Tibial nerve (tissue), 4 donors: Measurements from ENCODE around the gene MRPL3. TPM values are rescaled to one million over a fixed set of nuclear protein-coding genes. Genes with fewer than 3 reads are reported as not detected.
A peak's percentile ranks its signal among the peaks of the same experiment; 100 is the strongest.

Experiments used
- DNase-seq, 2 donors: peaks; one replicate each; pipeline ENCODE4 v3.0.0-alpha.2; 2019; ENCODE audit warnings: low spot score in 2 of 2
- H3K27ac ChIP-seq, 4 donors: fragments of 200-600 bp; sonication (generic) in 3 of 4; one replicate each; pipeline ENCODE4 v1.5.1; 2017 to 2019; ENCODE audit warnings: mild to moderate bottlenecking in 1 of 4
- H3K27me3 ChIP-seq, 2 donors: fragments of 200-600 bp; sonication (generic) in 1 of 2; one replicate each; pipeline versions ENCODE4 v1.5.1 to v1.6.0; 2017 to 2019
- H3K36me3 ChIP-seq, 3 donors: fragments of 200-600 bp; sonication (generic); one replicate each; pipeline ENCODE4 v1.5.1; 2018 to 2019
- H3K4me1 ChIP-seq, 4 donors: fragments of 200-600 bp; sonication (generic) in 3 of 4; one replicate each; pipeline ENCODE4 v1.5.1; 2017 to 2019
- H3K4me3 ChIP-seq, 4 donors: fragments of 200-600 bp; sonication (generic) in 3 of 4; one replicate each; pipeline ENCODE4 v1.5.1; 2017 to 2019; ENCODE audit warnings: mild to moderate bottlenecking in 1 of 4, moderate library complexity in 1 of 4
- H3K9me3 ChIP-seq, 4 donors: fragments of 200-600 bp; sonication (generic) in 3 of 4; one replicate each; pipeline ENCODE4 v1.5.1; 2017 to 2019
- CTCF ChIP-seq, 5 experiments: fragments of 200-600 bp in 3 of 5; fragments of 450-650 bp in 2 of 5; sonication (generic) in 3 of 5; IDR thresholded peaks; one replicate each; pipeline ENCODE4 v1.5.1; 2016 to 2019; ENCODE audit warnings: antibody characterized with exemption in 5 of 5, mild to moderate bottlenecking in 3 of 5, moderate library complexity in 2 of 5
- EP300 ChIP-seq, 2 donors: sonication (generic); formaldehyde crosslinking; IDR thresholded peaks; one replicate each; pipeline ENCODE4 v1.6.1; 2017; ENCODE audit warnings: antibody characterized with exemption in 2 of 2, mild to moderate bottlenecking in 1 of 2
- POLR2A ChIP-seq, 2 donors: fragments of 450-650 bp; IDR thresholded peaks; one replicate each; pipeline ENCODE4 v1.6.1; 2017; ENCODE audit warnings: antibody characterized with exemption in 2 of 2, mild to moderate bottlenecking in 2 of 2, moderate library complexity in 2 of 2
- WGBS, 2 donors: methylation state at CpG; one replicate each; pipeline ENCODE4 v1.1.5; 2018; 5-methylcytosine and 5-hydroxymethylcytosine counted together
- total RNA-seq, 4 donors: library from RNA; depleted of rRNA; stranded (reverse); fragments of >200 nt; gene quantifications; one replicate each; pipeline ENCODE4 v1.1.0, GENCODE V29; 2016

The MRPL3 gene
- total RNA-seq, 4 donors from 2014 or later = 56.5 to 95.4 (median 68.8) TPM

- Histone ChIP-seq H3K9me3 (peaks cover 0 to 6% (median 0%) of the 10 kb centered on the region in 4 donors), H3K36me3 (no peaks in the 10 kb centered on the region), H3K27ac (no peak overlapping the region), H3K27me3 (peaks cover 0 to 2% of the 10 kb centered on the region in 2 donors), H3K4me3 (no peak overlapping the region), H3K4me1 (no peaks in the 10 kb centered on the region)
- TF ChIP-seq POLR2A (IDR thresholded peaks at IDR 0.05) (no peak), CTCF (IDR thresholded peaks at IDR 0.05) (no peak), EP300 (IDR thresholded peaks at IDR 0.05) (no peak)
- DNase-seq = no peak
Observed at GRCh38 chr3:131532645-131533044, 29.9 kb upstream of the MRPL3 start.

- TF ChIP-seq POLR2A (IDR thresholded peaks at IDR 0.05) = no peak
- no peak for TF ChIP-seq CTCF (IDR thresholded peaks at IDR 0.05)
- no peak for TF ChIP-seq EP300 (IDR thresholded peaks at IDR 0.05)
- Histone ChIP-seq H3K36me3 (no peaks in the 10 kb centered on the region), H3K27ac (no peak overlapping the region), H3K27me3 (peaks cover 0 to 18% of the 10 kb centered on the region in 2 donors), H3K9me3 (peaks cover 0 to 6% (median 0%) of the 10 kb centered on the region in 4 donors), H3K4me3 (no peak overlapping the region), H3K4me1 (peaks cover 0 to 5% (median 0%) of the 10 kb centered on the region in 4 donors)
- DNase-seq = no peak
- 63 to 85% methylated on average over 1 of the region's 1 CpG for WGBS, 2 donors
Observed at GRCh38 chr3:131530843-131531242, 28.1 kb upstream of the MRPL3 start.

DNA sequence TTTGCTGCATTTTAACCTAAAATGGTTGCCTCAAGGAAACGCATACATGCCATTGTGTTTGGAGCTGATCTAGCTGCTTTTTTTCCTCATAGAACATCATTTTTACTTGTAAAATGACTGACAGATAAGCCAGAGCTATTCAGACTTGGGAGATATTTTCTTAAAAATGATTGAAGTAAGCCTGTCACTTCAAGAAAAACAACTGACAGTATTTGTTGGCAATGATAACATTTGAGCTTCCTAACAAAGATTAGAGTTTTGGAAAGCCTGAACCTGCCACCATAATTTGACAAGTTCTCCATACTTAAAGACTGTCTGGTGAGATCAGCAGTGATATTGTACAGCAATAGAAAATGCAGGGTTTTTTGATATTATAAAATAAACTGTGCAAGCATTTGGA, 27.6 kb upstream of the MRPL3 start:
- peaks cover 0 to 18% of the 10 kb centered on the region in 2 donors for H3K27me3 ChIP-seq
- H3K9me3 ChIP-seq = peaks cover 0 to 6% (median 0%) of the 10 kb centered on the region in 4 donors
- WGBS, 2 donors = 86 to 88% methylated on average over 1 of the region's 1 CpG
- no peak for DNase-seq
- peaks cover 0 to 5% (median 0%) of the 10 kb centered on the region in 4 donors for H3K4me1 ChIP-seq
- H3K27ac ChIP-seq = no peak overlapping the region
- TF ChIP-seq EP300 (IDR thresholded peaks at IDR 0.05) (no peak), CTCF (IDR thresholded peaks at IDR 0.05) (no peak), POLR2A (IDR thresholded peaks at IDR 0.05) (no peak)
- no peaks in the 10 kb centered on the region for H3K36me3 ChIP-seq
- H3K4me3 ChIP-seq = no peak overlapping the region

- Histone ChIP-seq H3K27ac (no peak overlapping the region), H3K4me3 (peak overlapping the region in 1 of 4 donors; percentile 37), H3K27me3 (peaks cover 0 to 18% of the 10 kb centered on the region in 2 donors), H3K36me3 (no peaks in the 10 kb centered on the region), H3K9me3 (no peaks in the 10 kb centered on the region), H3K4me1 (peaks cover 0 to 5% (median 0%) of the 10 kb centered on the region in 4 donors)
- 15 to 17% methylated on average over 28 to 37 of the region's 37 CpGs for WGBS, 2 donors
- no peak for DNase-seq
- TF ChIP-seq EP300 (IDR thresholded peaks at IDR 0.05) (no peak), CTCF (IDR thresholded peaks at IDR 0.05) (no peak), POLR2A (IDR thresholded peaks at IDR 0.05) (no peak)
Observed at GRCh38 chr3:131526801-131527347, 24.1 kb upstream of the MRPL3 start.

DNA sequence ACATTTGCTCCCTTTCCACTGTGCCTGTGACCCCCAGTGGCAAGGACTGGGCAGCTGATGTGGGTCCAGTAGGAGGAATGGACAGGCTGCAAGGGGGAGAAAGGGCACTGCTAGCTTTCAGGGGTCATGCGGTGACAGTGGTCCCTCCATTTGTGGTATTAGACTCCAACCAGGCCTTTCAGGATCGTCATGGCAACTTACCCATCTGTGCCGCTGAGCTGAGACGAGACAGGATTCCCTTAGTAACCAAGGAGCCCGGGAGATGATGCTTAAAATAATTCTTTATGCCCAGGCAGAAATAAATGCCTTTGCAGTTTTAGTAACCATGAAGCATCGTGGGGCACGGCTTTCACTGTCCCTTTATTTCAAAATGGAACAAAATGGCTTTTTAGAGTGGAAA, 15.9 kb upstream of the MRPL3 start:
- Histone ChIP-seq H3K9me3 (peaks cover 0 to 8% (median 0%) of the 10 kb centered on the region in 4 donors), H3K4me3 (no peak overlapping the region), H3K27me3 (no peaks in the 10 kb centered on the region), H3K4me1 (no peaks in the 10 kb centered on the region), H3K27ac (no peak overlapping the region), H3K36me3 (no peaks in the 10 kb centered on the region)
- DNase-seq = no peak
- TF ChIP-seq POLR2A (IDR thresholded peaks at IDR 0.05) = no peak
- TF ChIP-seq CTCF (IDR thresholded peaks at IDR 0.05) = no peak
- no peak for TF ChIP-seq EP300 (IDR thresholded peaks at IDR 0.05)
- 77 to 86% methylated on average over 7 of the region's 7 CpGs for WGBS, 2 donors
